HG02970 (cell line): ENCODE results near the gene ANAPC2.
A peak's percentile ranks its signal among the peaks of the same experiment; 100 is the strongest.

Experiments
- ATAC-seq: cut with Tn5 transposase; IDR thresholded peaks from one replicate; pipeline ENCODE4 v1.9.1; 2021; ENCODE audit warnings: mild to moderate bottlenecking, moderate library complexity, moderate number of reproducible peaks; ENCODE audit not compliant: unreplicated experiment, low FRiP score

ANAPC2 gene

GRCh38 chr9:137188490-137189296 is at the start of gene ANAPC2, which contains the start of gene SSNA1:
Gene ANAPC2, minus strand, starts transcription at chr9:137188560. Its CDS starts 28 bp downstream, at chr9:137188532.
Gene SSNA1, plus strand, starts transcription at chr9:137188676. Its CDS starts 51 bp downstream, at chr9:137188727.
- peak; percentile 87 for ATAC-seq

- no peak for ATAC-seq
Observed at GRCh38 chr9:137236936-137237421, 48.6 kb upstream of the ANAPC2 start.

GRCh38 chr9:137236238-137236935 is 48.0 kb upstream of the ANAPC2 start:
- ATAC-seq: no peak

- ATAC-seq: no peak
Observed at GRCh38 chr9:137235424-137236237, 47.3 kb upstream of the ANAPC2 start.

GRCh38 chr9:137234758-137235423 is 46.5 kb upstream of the ANAPC2 start:
- ATAC-seq: no peak

GRCh38 chr9:137234055-137234697 is 45.8 kb upstream of the ANAPC2 start:
- no peak for ATAC-seq

GRCh38 chr9:137233143-137233980 is 45.0 kb upstream of the ANAPC2 start:
- ATAC-seq: no peak

GRCh38 chr9:137232510-137232909 is 44.1 kb upstream of the ANAPC2 start:
- ATAC-seq: no peak

GRCh38 chr9:137232101-137232500 is 43.7 kb upstream of the ANAPC2 start:
- no peak for ATAC-seq

GRCh38 chr9:137231372-137232039 is 43.1 kb upstream of the ANAPC2 start:
- no peak for ATAC-seq

GRCh38 chr9:137230705-137231371 is 42.5 kb upstream of the ANAPC2 start, which contains the start of gene SLC34A3:
Gene SLC34A3, plus strand, starts transcription at chr9:137230901. Its CDS starts 802 bp downstream, at chr9:137231703.
- no peak for ATAC-seq

- ATAC-seq: no peak
Observed at GRCh38 chr9:137229903-137230704, 41.7 kb upstream of the ANAPC2 start.

- ATAC-seq: no peak
Observed at GRCh38 chr9:137228968-137229896, 40.9 kb upstream of the ANAPC2 start.

- ATAC-seq: no peak
Observed at GRCh38 chr9:137228506-137228967, 40.2 kb upstream of the ANAPC2 start.

GRCh38 chr9:137227853-137228505 is 39.6 kb upstream of the ANAPC2 start:
- no peak for ATAC-seq
